Omental fat pad (tissue), 4 donors: ENCODE results near the gene AK8. TPM values are rescaled to one million over a fixed set of nuclear protein-coding genes. Genes with fewer than 3 reads are reported as not detected.

Experiments used
- ATAC-seq: fragments of 150-250 bp; one replicate; pipeline ENCODE4 v1.9.1; 2016; ENCODE audit warnings: mild to moderate bottlenecking, moderate library complexity; ENCODE audit not compliant: low FRiP score
- DNase-seq: peaks from one replicate; pipeline ENCODE4 v3.0.0-alpha.2; 2019; ENCODE audit warnings: low spot score
- total RNA-seq, 4 donors: library from RNA; depleted of rRNA; stranded (reverse); fragments of >200 nt; gene quantifications; one replicate each; pipeline ENCODE4 v1.1.0, GENCODE V29; 2016
- TF ChIP-seq, protein P1 (sequence below), 3 donors: fragments of 450-650 bp; IDR thresholded peaks; one replicate each; pipeline ENCODE4 v1.5.1; 2016 to 2017; ENCODE audit warnings: antibody characterized with exemption in 3 of 3, mild to moderate bottlenecking in 3 of 3, moderate library complexity in 2 of 3

AK8 gene
- total RNA-seq, 4 donors from 2014 or later: 1.0 to 1.3 (median 1.3) TPM; not detected in 1

DNA sequence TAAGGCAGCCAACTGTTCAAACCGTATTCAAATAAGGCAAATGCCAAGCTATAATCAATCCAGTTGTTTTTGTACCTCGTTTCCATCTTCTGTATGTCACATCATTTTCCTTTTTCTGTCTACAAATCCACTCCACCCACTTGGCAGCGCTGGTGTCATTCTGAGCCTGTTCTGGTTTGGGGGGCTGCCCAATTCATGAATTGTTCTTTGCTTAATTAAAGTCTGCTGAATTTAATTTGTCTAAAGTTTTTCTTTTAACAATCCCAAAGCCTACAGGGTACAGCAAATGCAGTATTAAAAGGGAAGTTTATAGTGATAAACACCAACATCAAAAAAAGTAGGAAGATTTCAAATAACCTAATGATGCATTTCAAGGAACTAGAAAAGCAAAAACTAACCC, 114.5 kb downstream of the AK8 start:
- ATAC-seq: no peak
- DNase-seq: no peak
- TF ChIP-seq, protein P1, sequence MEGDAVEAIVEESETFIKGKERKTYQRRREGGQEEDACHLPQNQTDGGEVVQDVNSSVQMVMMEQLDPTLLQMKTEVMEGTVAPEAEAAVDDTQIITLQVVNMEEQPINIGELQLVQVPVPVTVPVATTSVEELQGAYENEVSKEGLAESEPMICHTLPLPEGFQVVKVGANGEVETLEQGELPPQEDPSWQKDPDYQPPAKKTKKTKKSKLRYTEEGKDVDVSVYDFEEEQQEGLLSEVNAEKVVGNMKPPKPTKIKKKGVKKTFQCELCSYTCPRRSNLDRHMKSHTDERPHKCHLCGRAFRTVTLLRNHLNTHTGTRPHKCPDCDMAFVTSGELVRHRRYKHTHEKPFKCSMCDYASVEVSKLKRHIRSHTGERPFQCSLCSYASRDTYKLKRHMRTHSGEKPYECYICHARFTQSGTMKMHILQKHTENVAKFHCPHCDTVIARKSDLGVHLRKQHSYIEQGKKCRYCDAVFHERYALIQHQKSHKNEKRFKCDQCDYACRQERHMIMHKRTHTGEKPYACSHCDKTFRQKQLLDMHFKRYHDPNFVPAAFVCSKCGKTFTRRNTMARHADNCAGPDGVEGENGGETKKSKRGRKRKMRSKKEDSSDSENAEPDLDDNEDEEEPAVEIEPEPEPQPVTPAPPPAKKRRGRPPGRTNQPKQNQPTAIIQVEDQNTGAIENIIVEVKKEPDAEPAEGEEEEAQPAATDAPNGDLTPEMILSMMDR (IDR thresholded peaks at IDR 0.05): no peak

DNA sequence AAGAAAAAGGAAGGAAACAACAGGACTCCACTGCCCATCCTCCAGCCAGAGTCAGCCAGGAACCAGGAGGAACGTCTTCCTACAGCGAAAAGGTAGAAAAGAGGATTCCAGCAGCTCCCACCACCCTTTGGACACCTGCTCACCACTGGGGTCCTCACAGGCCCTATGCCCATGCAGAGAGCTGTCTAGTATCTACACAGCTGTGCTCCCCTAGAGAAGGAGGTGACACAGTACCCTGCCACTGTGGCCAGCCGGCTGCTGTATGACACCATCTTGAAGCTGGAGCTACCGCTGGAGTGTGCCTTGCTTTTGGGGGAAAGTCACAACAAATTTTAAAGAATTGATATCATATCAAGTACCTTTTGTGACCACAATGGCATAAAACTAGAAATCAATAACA, 115.2 kb downstream of the AK8 start:
- TF ChIP-seq, protein P1 (IDR thresholded peaks at IDR 0.05): no peak
- ATAC-seq: no peak
- DNase-seq: no peak

DNA sequence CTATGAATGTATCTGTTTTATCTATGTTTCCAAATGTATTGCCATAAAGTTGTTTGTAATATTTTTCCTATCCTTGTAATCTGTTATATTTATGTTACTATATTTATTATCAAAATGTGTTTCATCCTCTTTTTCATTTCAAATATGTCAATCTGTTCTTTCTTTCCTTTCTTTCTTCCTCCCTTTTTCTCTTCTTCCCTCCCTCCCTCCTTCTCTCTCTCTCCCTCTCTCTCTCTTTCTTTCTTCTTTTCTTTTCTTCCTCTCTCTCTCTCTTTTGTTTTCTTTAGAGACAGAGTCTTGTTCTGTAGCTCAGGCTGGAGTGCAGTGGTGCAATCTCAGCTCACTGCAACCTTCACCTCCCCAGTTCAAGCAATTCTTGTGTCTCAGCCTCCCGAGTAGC, 116.5 kb downstream of the AK8 start:
- TF ChIP-seq, protein P1 (IDR thresholded peaks at IDR 0.05): no peak
- ATAC-seq (no peak), DNase-seq (no peak)

DNA sequence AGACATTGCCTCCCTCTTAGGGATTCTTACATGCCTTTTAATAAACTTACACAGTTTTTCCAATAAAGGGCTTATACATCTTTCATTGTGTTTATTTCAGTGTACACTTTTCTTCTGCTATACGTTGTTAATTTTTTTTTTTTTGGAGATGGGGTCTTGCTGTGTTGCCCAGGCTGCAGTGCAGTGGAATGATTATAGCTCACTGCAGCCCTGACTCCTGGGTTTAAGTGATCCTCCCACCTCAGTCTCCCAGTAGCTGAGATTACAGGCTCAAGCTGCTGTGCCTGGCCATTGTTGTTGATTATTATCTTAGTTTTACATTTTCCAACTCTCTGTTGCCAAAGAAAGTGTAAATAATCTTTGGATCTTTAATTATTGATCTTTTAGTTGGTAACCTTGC, 118.0 kb downstream of the AK8 start:
- no peak for DNase-seq
- TF ChIP-seq, protein P1 (IDR thresholded peaks at IDR 0.05): no peak
- no peak for ATAC-seq

DNA sequence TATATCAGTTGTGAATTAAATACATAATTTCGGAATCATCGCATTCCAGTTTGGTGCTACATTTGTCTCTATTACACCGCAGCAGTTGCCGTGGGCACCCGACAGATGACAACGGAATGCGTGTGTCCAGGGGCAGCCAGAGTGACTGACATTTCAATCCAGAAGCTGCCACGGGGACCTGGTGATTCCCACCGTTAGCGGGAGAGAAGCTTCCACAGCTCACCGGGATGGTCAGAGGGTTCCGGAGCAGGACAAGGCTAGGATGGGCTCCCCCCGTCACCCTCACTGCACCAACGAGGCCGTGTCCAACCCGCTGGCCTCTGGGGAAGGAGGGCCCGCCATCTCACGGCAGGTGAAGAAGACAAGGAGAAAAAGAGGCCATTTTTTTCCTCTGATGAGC, 121.1 kb downstream of the AK8 start:
- DNase-seq (no peak), ATAC-seq (no peak)
- TF ChIP-seq, protein P1 (IDR thresholded peaks at IDR 0.05): no peak

DNA sequence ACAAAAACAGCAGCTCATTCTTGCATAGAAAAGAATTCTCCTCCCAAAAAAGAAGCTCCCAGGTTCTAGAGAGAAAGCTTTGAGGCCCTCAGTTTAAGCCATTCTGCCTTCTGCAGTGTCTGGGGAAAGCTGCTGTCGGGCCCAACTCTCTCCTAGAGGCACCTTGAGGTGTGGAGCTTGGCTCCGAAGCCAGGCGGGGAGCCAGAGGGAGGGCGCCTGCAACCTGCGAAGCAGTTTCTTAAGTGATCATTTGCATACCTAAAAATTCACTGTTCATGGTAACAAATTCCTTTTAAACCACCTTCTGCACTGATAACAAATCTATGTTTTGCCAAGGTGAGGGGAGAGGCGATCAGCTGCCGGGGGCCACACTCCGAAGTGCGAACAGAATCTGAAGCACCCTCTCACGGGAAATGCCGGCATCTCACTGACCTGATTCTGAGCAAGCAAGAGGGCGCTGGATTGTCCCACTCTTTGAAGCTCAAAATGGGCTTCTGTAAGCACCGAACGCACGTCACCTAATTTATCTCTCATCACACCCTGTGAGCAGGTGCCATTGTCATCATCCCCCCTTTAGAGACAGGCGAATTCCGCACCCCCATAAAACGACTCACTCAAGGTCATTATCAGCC, 121.8 kb downstream of the AK8 start:
- DNase-seq (no peak), ATAC-seq (no peak)
- TF ChIP-seq, protein P1 (IDR thresholded peaks at IDR 0.05): no peak

DNA sequence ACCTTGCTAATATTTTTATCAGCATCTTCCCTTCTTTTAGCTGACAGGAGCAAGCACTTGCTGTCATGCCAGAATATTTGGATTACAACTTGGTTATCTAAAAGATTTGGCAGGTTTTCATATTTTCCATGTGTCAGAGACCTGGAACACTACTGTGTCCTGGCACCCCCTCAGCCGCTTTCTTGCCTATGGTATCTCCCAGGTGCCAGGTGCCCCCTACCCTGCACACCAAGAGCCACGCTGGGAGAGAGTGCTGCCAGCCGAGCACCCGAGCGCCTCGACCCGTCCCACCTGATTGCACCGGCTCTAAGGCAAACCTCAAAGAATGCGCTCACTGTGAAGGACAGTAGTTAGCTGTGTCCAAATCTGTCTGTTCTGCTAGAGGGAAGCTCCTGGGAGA, 123.0 kb downstream of the AK8 start:
- TF ChIP-seq, protein P1 (IDR thresholded peaks at IDR 0.05): no peak

More for the DNA sequence above, 123.0 kb downstream of the AK8 start:
- ATAC-seq: no peak
- no peak for DNase-seq
